Lung (tissue), 12 donors: ENCODE results near the gene XRCC5. TPM values are rescaled to one million over a fixed set of nuclear protein-coding genes. Genes with fewer than 3 reads are reported as not detected.

ENCODE experiments used
- ATAC-seq: fragments of 200-7000 bp; cut with Tn5 transposase; one replicate; pipeline ENCODE4 v1.9.1; 2020; ENCODE audit warnings: moderate number of reproducible peaks; ENCODE audit not compliant: insufficient read depth, low FRiP score
- DNase-seq, 3 donors: peaks; one replicate each; pipeline ENCODE4 v3.0.0-alpha.2; 2013 to 2017
- H3K27ac ChIP-seq, 2 donors: one replicate each; pipeline ENCODE4 v1.5.1; 2013; ENCODE audit warnings: mild to moderate bottlenecking in 2 of 2, moderate library complexity in 2 of 2, control low read depth in 1 of 2, inconsistent platforms in 1 of 2, low read depth in 1 of 2, low read length in 1 of 2
- H3K27me3 ChIP-seq, 3 donors: one replicate each; pipeline ENCODE4 v1.5.1; 2013; ENCODE audit warnings: low read length in 2 of 3; ENCODE audit not compliant: control insufficient read depth in 3 of 3, insufficient read depth in 3 of 3
- H3K36me3 ChIP-seq, 4 donors: one replicate each; pipeline ENCODE4 v1.5.1; 2013; ENCODE audit warnings: low read length in 4 of 4, mild to moderate bottlenecking in 1 of 4, moderate library complexity in 1 of 4; ENCODE audit not compliant: control insufficient read depth in 4 of 4, insufficient read depth in 4 of 4
- H3K4me1 ChIP-seq, 5 donors: one replicate each; pipeline ENCODE4 v1.5.1; 2013; ENCODE audit warnings: low read length in 5 of 5, mild to moderate bottlenecking in 2 of 5, moderate library complexity in 1 of 5; ENCODE audit not compliant: control insufficient read depth in 5 of 5, insufficient read depth in 5 of 5
- H3K4me3 ChIP-seq: one replicate; pipeline ENCODE4 v1.5.1; 2013; ENCODE audit warnings: mild to moderate bottlenecking, control low read depth, moderate library complexity
- H3K9ac ChIP-seq, 2 donors: one replicate each; pipeline ENCODE4 v1.5.1; 2013; ENCODE audit warnings: low read length in 2 of 2, control low read depth in 1 of 2; ENCODE audit not compliant: insufficient read depth in 1 of 2
- H3K9me3 ChIP-seq, 4 donors: one replicate each; pipeline ENCODE4 v1.5.1; 2013; ENCODE audit warnings: low read length in 3 of 4, mild to moderate bottlenecking in 1 of 4, moderate library complexity in 1 of 4; ENCODE audit not compliant: control insufficient read depth in 4 of 4, insufficient read depth in 3 of 4
- WGBS, 2 donors: extraction: QIAGEN DNeasy Blood & Tissue Kit; methylation state at CpG; one replicate each; pipeline ENCODE4 v1.1.7; 2013; 5-methylcytosine and 5-hydroxymethylcytosine counted together
- polyA plus RNA-seq, 2 donors: library from polyadenylated mRNA; stranded (reverse); fragments of 200-250 nt; gene quantifications; one replicate each; pipeline ENCODE4 v1.2.1, GENCODE V29; 2013
- total RNA-seq, 2 donors: library from RNA; depleted of rRNA in 1 of 2; stranded (reverse); fragments of >200 nt in 1 of 2; gene quantifications; one replicate each; pipeline ENCODE4 v1.2.1, GENCODE V29; 2014 to 2021
- TF ChIP-seq, protein P1 (sequence below): IDR thresholded peaks from 2 replicates; pipeline ENCODE4 v1.5.1; 2012; ENCODE audit warnings: mild to moderate bottlenecking; ENCODE audit errors: control extremely low read depth, extremely low read depth
- donor health status: control.
- donor health status: control.
- donor health status: Bipolar disorder and iron deficiency.
- donor health status: healthy.
- donor health status: DM: yes; HTN: yes; CAD: no.

XRCC5 gene
- total and polyA plus RNA-seq, 4 donors: 67.3 to 200 (median 144) TPM

- H3K4me1 ChIP-seq: no peaks in the 10 kb centered on the region
- peaks cover 3 to 6% (median 5%) of the 10 kb centered on the region in 4 donors for H3K36me3 ChIP-seq
- 95% methylated on average over 5 of the region's 5 CpGs for WGBS, 2 donors
- H3K27ac ChIP-seq: no peak overlapping the region
- no peaks in the 10 kb centered on the region for H3K9me3 ChIP-seq
- TF ChIP-seq, protein P1, sequence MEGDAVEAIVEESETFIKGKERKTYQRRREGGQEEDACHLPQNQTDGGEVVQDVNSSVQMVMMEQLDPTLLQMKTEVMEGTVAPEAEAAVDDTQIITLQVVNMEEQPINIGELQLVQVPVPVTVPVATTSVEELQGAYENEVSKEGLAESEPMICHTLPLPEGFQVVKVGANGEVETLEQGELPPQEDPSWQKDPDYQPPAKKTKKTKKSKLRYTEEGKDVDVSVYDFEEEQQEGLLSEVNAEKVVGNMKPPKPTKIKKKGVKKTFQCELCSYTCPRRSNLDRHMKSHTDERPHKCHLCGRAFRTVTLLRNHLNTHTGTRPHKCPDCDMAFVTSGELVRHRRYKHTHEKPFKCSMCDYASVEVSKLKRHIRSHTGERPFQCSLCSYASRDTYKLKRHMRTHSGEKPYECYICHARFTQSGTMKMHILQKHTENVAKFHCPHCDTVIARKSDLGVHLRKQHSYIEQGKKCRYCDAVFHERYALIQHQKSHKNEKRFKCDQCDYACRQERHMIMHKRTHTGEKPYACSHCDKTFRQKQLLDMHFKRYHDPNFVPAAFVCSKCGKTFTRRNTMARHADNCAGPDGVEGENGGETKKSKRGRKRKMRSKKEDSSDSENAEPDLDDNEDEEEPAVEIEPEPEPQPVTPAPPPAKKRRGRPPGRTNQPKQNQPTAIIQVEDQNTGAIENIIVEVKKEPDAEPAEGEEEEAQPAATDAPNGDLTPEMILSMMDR: no peak
- no peak overlapping the region for H3K9ac ChIP-seq
- DNase-seq (no peak), ATAC-seq (no peak)
- no peak overlapping the region for H3K4me3 ChIP-seq
- no peaks in the 10 kb centered on the region for H3K27me3 ChIP-seq
Observed at GRCh38 chr2:216066230-216066629, 42.9 kb upstream of the XRCC5 start.

GRCh38 chr2:216069028-216069427 is 40.1 kb upstream of the XRCC5 start:
- H3K4me1 ChIP-seq: no peaks in the 10 kb centered on the region
- no peak overlapping the region for H3K27ac ChIP-seq
- no peaks in the 10 kb centered on the region for H3K27me3 ChIP-seq
- H3K9ac ChIP-seq: no peak overlapping the region
- peaks cover 5 to 6% (median 6%) of the 10 kb centered on the region in 4 donors for H3K36me3 ChIP-seq
- TF ChIP-seq, protein P1: no peak
- no peak for DNase-seq
- H3K4me3 ChIP-seq: no peak overlapping the region
- 94 to 95% methylated on average over 2 of the region's 2 CpGs for WGBS, 2 donors
- H3K9me3 ChIP-seq: no peaks in the 10 kb centered on the region
- ATAC-seq: no peak

DNA sequence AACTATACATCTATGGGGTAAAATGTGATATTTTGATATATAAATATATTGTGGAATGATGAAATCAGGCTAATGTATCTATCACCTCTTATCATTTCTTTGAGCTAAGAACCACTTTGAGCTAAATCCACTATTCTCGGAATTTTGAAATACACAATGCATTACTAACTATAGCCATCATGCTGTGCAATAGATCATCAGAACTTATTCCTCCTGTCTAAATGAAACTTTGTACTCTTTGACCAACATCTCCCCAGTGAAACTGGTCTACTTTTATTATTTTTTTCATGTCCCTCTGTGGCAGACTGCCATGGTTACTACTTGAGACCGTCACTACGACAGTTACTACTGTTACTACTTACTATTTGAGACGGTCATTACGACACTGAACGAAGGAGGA is 39.0 kb upstream of the XRCC5 start:
- WGBS, 2 donors: 74 to 79% methylated on average over 6 of the region's 6 CpGs
- peaks cover 4 to 6% (median 6%) of the 10 kb centered on the region in 4 donors for H3K36me3 ChIP-seq
- ATAC-seq (no peak), DNase-seq (no peak)
- H3K27me3 ChIP-seq: no peaks in the 10 kb centered on the region
- TF ChIP-seq, protein P1: no peak
- no peaks in the 10 kb centered on the region for H3K9me3 ChIP-seq
- H3K9ac ChIP-seq: no peak overlapping the region
- no peak overlapping the region for H3K27ac ChIP-seq
- no peaks in the 10 kb centered on the region for H3K4me1 ChIP-seq
- no peak overlapping the region for H3K4me3 ChIP-seq
